ENCODE results near the gene VLDLR. TPM values are rescaled to one million over a fixed set of nuclear protein-coding genes. Genes with fewer than 3 reads are reported as not detected.

VLDLR gene
- total RNA-seq, 6 experiments from 2014 or later, result 0.72 to 12.9 (median 3.5) TPM

DNA sequence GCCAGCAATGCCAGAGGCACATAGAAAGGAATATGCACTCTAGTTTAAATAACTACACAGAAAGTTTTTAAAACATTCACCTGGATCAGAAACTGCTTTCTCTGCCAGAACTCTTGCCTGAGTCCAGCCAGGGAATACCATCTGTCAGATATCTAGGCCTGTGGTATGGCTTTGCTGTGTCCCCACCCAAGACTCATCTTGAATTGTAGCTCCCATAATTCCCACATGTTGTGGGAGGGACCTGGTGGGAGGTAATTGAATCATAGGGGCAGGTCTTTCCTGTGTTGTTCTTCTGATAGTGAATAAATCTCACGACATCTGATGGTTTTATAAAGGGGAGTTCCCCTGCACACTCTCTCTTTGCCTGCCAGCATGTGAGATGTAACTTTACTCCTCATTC lies 54.2 kb downstream of the VLDLR start:
- no peak overlapping the region for H3K4me3 ChIP-seq
- no peak for ATAC-seq

DNA sequence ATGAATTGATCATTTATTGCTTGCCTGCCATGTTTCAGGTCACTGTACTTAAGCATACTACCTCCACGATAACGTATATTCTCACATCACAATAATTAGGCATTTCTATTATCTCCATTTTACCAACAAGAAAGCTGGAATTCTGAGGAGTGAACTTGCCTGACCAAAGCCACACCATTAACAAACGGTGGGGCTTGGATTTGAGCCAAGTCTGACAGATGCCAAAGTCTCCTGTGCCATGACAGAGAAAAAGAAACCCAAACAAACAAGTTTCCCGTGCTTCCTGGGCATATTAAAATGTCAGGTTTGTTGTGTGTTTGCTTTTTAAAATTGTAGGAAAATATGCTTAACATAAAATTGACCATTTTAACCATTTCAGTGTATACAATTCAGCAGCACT lies 54.9 kb downstream of the VLDLR start:
- Histone ChIP-seq H3K4me3 (no peak overlapping the region), H3K4me1 (no peaks in the 10 kb centered on the region), H3K27me3 (no peaks in the 10 kb centered on the region), H3K27ac (no peak overlapping the region), H3K36me3 (no peaks in the 10 kb centered on the region), H3K9me3 (no peaks in the 10 kb centered on the region)
- intact Hi-C loops (cut with DNase I), result no loop called here
- TF ChIP-seq POLR2A (IDR thresholded peaks at IDR 0.05), result no peak
- TF ChIP-seq, protein P1, sequence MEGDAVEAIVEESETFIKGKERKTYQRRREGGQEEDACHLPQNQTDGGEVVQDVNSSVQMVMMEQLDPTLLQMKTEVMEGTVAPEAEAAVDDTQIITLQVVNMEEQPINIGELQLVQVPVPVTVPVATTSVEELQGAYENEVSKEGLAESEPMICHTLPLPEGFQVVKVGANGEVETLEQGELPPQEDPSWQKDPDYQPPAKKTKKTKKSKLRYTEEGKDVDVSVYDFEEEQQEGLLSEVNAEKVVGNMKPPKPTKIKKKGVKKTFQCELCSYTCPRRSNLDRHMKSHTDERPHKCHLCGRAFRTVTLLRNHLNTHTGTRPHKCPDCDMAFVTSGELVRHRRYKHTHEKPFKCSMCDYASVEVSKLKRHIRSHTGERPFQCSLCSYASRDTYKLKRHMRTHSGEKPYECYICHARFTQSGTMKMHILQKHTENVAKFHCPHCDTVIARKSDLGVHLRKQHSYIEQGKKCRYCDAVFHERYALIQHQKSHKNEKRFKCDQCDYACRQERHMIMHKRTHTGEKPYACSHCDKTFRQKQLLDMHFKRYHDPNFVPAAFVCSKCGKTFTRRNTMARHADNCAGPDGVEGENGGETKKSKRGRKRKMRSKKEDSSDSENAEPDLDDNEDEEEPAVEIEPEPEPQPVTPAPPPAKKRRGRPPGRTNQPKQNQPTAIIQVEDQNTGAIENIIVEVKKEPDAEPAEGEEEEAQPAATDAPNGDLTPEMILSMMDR (IDR thresholded peaks at IDR 0.05), result no peak
- DNase-seq (no peak), ATAC-seq (no peak)
- 60% methylated on average over 4 of the region's 4 CpGs for WGBS (ENCODE audit: insufficient coverage, low coverage, low lambda C conversion rate, missing lambda C conversion rate)

More for the DNA sequence above, 54.2 kb downstream of the VLDLR start:
- 67% methylated on average over 1 of the region's 1 CpG for WGBS (ENCODE audit: insufficient coverage, low coverage, low lambda C conversion rate, missing lambda C conversion rate)
- Histone ChIP-seq H3K4me1 (no peaks in the 10 kb centered on the region), H3K27me3 (no peaks in the 10 kb centered on the region), H3K36me3 (no peaks in the 10 kb centered on the region), H3K27ac (no peak overlapping the region), H3K9me3 (no peaks in the 10 kb centered on the region)
- intact Hi-C loops (cut with DNase I), result no loop called here
- no peak for DNase-seq
- TF ChIP-seq, protein P1 (IDR thresholded peaks at IDR 0.05), result no peak
- no peak for TF ChIP-seq POLR2A (IDR thresholded peaks at IDR 0.05)

DNA sequence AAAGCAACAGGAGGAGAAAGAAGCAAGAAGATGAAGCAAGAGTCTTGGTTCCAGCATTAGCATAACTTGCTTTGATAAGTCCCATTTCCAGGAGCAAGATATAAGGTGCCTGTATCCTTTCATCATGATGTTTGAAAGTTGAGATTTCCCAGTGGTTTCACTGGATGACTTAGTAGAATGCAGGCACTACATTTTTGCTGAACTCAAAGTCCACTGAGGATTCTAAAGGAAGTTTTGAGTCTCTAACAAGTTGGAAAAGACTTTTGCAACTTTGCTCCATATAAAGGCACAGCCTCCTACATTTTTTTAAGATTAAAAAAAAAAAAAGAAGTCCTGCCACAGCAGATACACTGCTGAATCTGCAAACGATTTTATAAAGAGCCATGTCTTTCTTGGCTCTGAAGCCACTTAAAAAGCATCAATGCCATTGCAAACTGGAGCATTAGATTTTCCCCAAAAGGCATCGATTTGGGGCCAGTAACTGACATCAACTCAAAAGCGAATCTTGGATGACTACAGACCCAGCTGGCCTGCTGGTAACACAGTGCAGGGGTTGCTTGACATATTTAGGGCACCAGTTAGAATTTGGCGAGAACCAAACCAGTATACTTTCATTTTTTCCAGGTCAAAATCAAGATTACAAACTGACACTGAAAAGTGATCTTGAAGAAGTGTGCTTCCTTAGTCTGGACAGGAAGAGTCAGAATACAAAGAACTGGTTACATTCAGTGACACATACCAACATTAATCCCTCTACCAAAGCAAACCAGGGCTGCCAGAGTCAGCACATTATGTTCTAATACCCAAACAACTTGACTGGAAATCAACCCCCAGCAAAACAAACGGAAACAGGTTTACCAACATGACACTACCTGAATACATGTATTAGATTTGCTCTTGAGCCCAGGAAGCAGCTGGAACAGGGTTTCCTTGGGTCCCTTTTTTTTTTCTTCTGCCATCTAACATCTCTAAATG lies 56.6 kb downstream of the VLDLR start:
- no peak for DNase-seq
- Histone ChIP-seq H3K27ac (no peak overlapping the region), H3K9me3 (no peaks in the 10 kb centered on the region), H3K4me3 (no peak overlapping the region), H3K36me3 (no peaks in the 10 kb centered on the region), H3K4me1 (no peaks in the 10 kb centered on the region), H3K27me3 (no peaks in the 10 kb centered on the region)
- TF ChIP-seq, protein P1 (IDR thresholded peaks at IDR 0.05), result no peak
- TF ChIP-seq POLR2A (IDR thresholded peaks at IDR 0.05), result no peak
- intact Hi-C loops (cut with DNase I), result no loop called here
- ATAC-seq, result peak in 1 of 4 donors; percentile 20
- 56% methylated on average over 5 of the region's 5 CpGs for WGBS (ENCODE audit: insufficient coverage, low coverage, low lambda C conversion rate, missing lambda C conversion rate)

DNA sequence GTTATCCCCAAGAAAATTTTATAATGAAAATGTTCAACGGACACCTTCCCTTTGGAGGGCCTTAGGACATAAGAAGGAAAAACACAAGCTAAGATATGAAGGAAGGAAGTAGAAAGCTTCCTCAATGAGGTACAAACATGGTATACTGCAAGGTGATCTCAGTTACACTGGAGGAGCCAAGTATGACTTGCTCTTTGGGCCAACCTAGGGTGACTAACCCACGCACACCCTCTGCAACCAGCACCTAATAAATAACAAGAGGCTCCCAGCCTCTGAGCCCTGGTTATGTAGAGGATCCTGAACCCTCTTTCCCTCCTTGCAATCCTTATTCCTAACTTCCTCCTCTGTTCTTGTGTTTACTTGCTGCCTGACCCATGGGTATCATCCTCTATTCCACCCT lies 57.4 kb downstream of the VLDLR start:
- no peaks in the 10 kb centered on the region for H3K4me1 ChIP-seq
- TF ChIP-seq, protein P1 (IDR thresholded peaks at IDR 0.05), result no peak
- TF ChIP-seq POLR2A (IDR thresholded peaks at IDR 0.05), result no peak
- WGBS (ENCODE audit: insufficient coverage, low coverage, low lambda C conversion rate, missing lambda C conversion rate), result 85% methylated on average over 2 of the region's 2 CpGs
- DNase-seq (no peak), ATAC-seq (no peak)
- H3K27ac ChIP-seq, result no peak overlapping the region
- intact Hi-C loops (cut with DNase I), result no loop called here
- no peaks in the 10 kb centered on the region for H3K27me3 ChIP-seq
- no peak overlapping the region for H3K4me3 ChIP-seq
- H3K36me3 ChIP-seq, result no peaks in the 10 kb centered on the region
- no peaks in the 10 kb centered on the region for H3K9me3 ChIP-seq
